H4 (cell line): ENCODE measurements around the gene TIMM50. TPM values are rescaled to one million over a fixed set of nuclear protein-coding genes. Genes with fewer than 3 reads are reported as not detected.
"Not testable (repeated sequence)": the region's sequence is repeated elsewhere in the genome, so short reads cannot be mapped to it uniquely, and the experiment has no call there.

Source experiments
- DNase-seq: peaks from one replicate; pipeline ENCODE4 v3.0.0-alpha.2; 2015; ENCODE audit warnings: low spot score
- total RNA-seq: library from RNA; depleted of rRNA; stranded (reverse); fragments of >200 nt; shearing (Covaris generic); gene quantifications from 2 replicates; pipeline ENCODE4 v1.2.3, GENCODE V29; 2014

Gene TIMM50
- total RNA-seq, 1 experiment from 2014 or later = 122 TPM

DNA sequence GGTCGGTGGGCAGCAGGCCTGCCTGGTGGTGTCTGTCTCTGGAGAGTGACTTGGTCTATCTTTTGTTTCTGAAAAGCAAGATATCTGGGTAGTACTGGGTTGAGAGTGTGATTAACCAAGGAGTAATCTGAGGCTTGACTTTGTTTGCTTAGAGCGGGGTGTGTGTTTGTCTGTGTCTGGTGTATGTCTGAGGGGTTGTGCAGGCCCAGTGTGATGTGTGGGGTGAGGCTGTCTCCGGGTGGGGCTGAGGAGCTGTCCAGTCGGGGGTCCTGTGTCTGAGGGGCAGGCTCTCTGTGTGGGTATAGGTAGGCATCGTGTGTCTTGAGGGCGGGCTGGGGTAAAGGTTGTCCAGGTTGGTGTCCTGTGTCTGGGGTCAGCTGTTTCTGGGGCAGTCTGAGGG is 11.1 kb upstream of the TIMM50 start:
- no peak for DNase-seq

GRCh38 chr19:39470724-39471339 is 9.8 kb upstream of the TIMM50 start:
- no peak for DNase-seq

DNA sequence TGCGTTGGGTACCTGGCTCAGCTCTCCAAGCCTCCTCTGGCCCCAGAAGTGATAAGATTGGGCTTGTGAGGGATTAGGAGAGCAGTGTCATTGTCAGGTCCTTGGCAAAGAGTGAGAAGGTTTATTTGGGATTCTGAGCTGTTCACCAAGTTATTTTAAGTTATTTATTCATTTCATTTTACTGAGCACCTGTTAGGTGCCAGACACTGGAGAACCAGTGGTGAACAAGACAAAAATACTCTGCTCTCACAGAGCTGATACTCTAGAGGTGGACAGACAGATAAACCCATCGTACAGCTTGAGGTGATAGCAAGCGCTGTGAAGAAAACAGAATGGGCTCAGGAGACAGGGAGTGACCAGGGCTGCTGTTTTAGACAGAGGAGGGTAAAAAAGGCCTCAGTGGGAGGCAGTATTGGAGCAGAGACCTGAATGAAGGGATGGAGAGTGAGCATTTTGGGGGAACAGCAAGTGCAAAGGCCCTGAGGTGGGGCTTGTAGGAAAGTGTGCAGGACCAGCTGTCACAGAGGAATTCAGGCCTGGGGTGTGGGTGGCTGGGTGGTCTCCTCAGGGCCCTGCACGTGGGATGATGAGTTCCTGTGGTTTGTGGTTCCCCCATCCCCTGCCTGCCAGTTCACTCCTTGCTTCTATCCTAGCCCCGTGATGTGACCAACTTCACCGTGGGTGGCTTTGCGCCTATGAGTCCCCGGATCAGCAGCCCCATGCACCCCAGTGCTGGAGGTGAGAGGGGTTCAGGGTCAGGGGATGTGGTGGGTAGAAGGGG is 8.7 kb upstream of the TIMM50 start:
- no peak for DNase-seq

- DNase-seq = no peak
Observed at GRCh38 chr19:39472746-39473442, 7.7 kb upstream of the TIMM50 start.

- no peak for DNase-seq
Observed at GRCh38 chr19:39473443-39473960, 7.1 kb upstream of the TIMM50 start.

DNA sequence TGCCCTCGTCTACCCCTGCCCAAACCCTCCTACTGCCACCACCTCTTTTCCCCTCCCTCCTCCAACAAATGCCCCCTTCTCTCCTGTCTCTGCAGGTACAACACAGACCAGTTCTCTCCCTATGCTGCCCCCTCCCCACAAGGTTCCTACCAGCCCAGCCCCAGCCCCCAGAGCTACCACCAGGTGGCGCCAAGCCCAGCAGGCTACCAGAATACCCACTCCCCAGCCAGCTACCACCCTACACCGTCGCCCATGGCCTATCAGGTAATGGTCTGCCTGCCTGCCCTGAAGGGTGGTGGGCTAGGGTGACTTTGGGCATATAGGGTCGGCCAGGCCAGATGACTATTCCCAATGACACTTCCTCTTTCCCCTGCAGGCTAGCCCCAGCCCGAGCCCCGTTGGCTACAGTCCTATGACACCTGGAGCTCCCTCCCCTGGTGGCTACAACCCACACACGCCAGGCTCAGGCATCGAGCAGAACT is 6.5 kb upstream of the TIMM50 start:
- DNase-seq = no peak

- no peak for DNase-seq
Observed at GRCh38 chr19:39475748-39476147, 4.9 kb upstream of the TIMM50 start.

GRCh38 chr19:39479319-39479801 is 1.3 kb upstream of the TIMM50 start:
- DNase-seq = not testable (repeated sequence)

DNA sequence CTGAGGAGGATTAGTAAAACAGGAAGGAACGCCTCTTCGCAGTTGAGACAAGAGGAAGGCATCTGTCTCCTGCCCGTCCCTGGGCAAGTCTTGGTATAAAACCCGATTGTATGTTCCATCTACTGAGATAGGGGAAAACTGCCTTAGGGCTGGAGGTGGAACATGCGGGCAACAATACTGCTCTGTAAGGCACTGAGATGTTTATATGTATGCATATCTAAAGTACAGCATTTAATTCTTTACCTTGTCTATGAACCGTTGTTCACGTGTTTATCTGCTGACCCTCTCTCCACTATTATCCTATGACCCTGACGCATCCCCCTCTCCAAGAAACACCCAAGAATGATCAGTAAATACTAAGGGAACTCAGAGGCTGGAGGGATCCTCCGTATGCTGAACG is 722 bp upstream of the TIMM50 start:
- no peak for DNase-seq

- no peak for DNase-seq
Observed at GRCh38 chr19:39481229-39481545, 549 bp downstream of the TIMM50 start.

DNA sequence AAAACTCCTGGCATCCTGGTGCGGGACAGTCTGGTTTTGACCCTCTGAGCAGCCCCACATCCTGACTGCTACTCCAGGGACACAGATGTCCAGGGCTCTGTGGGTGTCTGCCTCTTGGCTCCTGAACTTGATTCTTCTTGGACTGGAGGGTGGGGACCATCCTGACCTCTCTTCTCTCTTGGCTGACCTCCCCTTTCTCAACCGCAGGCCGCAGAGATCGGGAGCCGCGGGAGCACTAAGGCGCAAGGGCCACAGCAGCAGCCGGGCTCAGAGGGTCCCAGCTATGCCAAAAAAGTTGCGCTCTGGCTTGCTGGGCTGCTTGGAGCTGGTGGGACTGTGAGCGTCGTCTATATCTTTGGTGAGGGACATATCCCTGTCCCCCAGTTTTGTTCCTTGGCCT is 1.0 kb downstream of the TIMM50 start:
- DNase-seq = no peak

GRCh38 chr19:39483141-39483540 is 2.5 kb downstream of the TIMM50 start:
- no peak for DNase-seq

DNA sequence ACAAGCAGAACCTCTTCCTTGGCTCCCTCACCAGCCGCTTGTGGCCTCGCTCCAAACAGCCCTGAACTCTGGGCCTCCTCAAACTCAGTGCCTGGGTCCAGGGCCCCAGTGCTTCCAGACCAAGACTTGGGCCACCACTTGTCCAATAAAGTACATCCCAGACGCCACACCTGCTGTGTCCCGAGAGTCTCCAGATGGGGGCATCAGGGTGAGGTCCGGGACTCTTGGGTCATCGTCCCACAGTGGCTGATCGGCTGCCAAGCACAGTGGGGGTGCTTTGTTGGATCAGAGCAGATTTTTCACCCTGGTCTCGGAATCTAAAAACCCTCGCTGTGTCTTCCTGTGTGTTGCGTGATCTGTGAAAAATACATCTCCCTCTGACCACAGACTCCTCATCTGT is 9.1 kb downstream of the TIMM50 start:
- no peak for DNase-seq

- no peak for DNase-seq
Observed at GRCh38 chr19:39492225-39492624, 11.6 kb downstream of the TIMM50 start.

GRCh38 chr19:39492788-39493187 is 12.2 kb downstream of the TIMM50 start:
- DNase-seq = no peak

- no peak for DNase-seq
Observed at GRCh38 chr19:39494661-39495060, 14.0 kb downstream of the TIMM50 start.

DNA sequence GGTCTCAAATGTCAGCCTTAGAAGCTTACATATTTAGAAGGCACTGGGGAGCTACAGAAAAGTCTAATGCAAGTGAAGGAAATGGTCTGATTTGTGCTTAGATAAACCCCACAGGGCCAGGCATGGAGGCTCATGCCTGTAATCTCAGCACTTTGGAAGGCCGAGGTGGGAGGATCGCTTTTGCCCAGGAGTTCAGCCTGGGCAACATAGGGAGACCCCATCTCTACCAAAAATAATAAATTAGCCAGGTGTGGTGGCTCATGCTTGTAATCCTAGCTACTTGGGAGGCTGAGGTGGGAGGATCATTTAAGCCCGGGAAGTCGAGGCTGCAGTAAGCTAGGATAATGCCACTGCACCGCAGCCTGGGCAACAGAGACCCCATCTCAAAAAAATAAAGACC is 15.4 kb downstream of the TIMM50 start:
- DNase-seq = no peak

GRCh38 chr19:39497701-39497995 is 17.0 kb downstream of the TIMM50 start:
- DNase-seq = no peak

DNA sequence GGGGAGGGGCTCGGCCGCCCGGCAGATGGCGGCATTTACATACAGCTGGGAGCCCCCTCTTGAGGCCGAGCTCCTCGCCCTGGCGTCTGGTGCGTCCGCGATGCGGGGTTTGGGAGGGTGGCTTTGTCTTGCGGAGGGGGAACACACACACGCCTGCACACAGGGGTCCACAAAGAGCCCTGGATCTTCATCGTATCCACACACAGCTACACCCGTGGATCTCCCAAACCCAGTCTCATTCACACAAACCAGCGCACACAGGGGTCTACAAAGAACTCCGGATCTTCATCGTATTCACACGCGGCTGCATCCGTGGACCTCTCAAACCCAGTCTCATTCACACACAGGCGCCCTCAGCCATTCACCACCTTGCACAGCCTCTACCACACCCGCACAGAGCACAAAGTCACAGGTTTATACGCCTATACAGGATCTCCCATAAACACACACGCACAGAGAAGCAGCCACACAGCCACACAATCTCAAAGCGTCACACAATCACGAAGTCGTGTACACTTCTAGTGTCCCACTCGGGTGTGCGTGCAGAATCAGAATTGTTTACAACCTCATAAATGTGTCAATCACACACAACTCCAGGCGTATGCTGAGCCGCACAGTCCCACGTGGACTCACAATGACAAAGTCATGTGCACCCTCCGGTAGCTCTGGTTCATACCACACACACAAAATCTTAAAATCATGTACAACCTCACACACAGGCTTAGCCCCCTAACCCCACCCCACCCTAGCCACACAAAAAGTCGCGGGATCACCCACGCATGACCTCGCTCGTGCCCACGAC is 17.6 kb downstream of the TIMM50 start:
- no peak for DNase-seq

- no peak for DNase-seq
Observed at GRCh38 chr19:39498798-39499642, 18.4 kb downstream of the TIMM50 start, which contains the start of gene DLL3. Gene DLL3, plus strand, starts transcription at chr19:39498947. Its CDS starts 28 bp downstream, at chr19:39498975.

- no peak for DNase-seq
Observed at GRCh38 chr19:39499932-39500331, 19.3 kb downstream of the TIMM50 start.
